ENCODE results near the gene C6.

Gene C6

GRCh38 chr5:41182666-41183065, 30.7 kb downstream of the C6 start:
- DNase-seq (ENCODE audit: low spot score) (no peak), ATAC-seq (ENCODE audit: low read depth) (no peak)
- Histone ChIP-seq H3K27ac (ENCODE audit: poor library complexity, severe bottlenecking) (no peak overlapping the region), H3K36me3 (ENCODE audit: low read depth) (no peaks in the 10 kb centered on the region), H3K27me3 (ENCODE audit: insufficient read depth, poor library complexity, severe bottlenecking) (no peaks in the 10 kb centered on the region), H3K9me3 (ENCODE audit: severe bottlenecking) (no peaks in the 10 kb centered on the region), H3K4me1 (ENCODE audit: insufficient read depth, poor library complexity, severe bottlenecking) (no peaks in the 10 kb centered on the region), H3K4me3 (ENCODE audit: severe bottlenecking) (no peak overlapping the region)
- no peak for TF ChIP-seq CTCF (IDR thresholded peaks at IDR 0.05; ENCODE audit: poor library complexity, severe bottlenecking)

- Histone ChIP-seq H3K4me1 (ENCODE audit: insufficient read depth, poor library complexity, severe bottlenecking) (no peaks in the 10 kb centered on the region), H3K9me3 (ENCODE audit: severe bottlenecking) (no peaks in the 10 kb centered on the region), H3K27ac (ENCODE audit: poor library complexity, severe bottlenecking) (no peak overlapping the region), H3K36me3 (ENCODE audit: low read depth) (no peaks in the 10 kb centered on the region), H3K4me3 (ENCODE audit: severe bottlenecking) (no peak overlapping the region), H3K27me3 (ENCODE audit: insufficient read depth, poor library complexity, severe bottlenecking) (no peaks in the 10 kb centered on the region)
- ATAC-seq (ENCODE audit: low read depth) (no peak), DNase-seq (ENCODE audit: low spot score) (no peak)
- TF ChIP-seq CTCF (IDR thresholded peaks at IDR 0.05; ENCODE audit: poor library complexity, severe bottlenecking) = no peak
Observed at GRCh38 chr5:41181691-41182564, 31.4 kb downstream of the C6 start.

GRCh38 chr5:41176952-41177351, 36.4 kb downstream of the C6 start:
- TF ChIP-seq CTCF (IDR thresholded peaks at IDR 0.05; ENCODE audit: poor library complexity, severe bottlenecking) = no peak
- Histone ChIP-seq H3K4me3 (ENCODE audit: severe bottlenecking) (no peak overlapping the region), H3K27ac (ENCODE audit: poor library complexity, severe bottlenecking) (no peak overlapping the region), H3K27me3 (ENCODE audit: insufficient read depth, poor library complexity, severe bottlenecking) (no peaks in the 10 kb centered on the region), H3K4me1 (ENCODE audit: insufficient read depth, poor library complexity, severe bottlenecking) (no peaks in the 10 kb centered on the region), H3K36me3 (ENCODE audit: low read depth) (no peaks in the 10 kb centered on the region), H3K9me3 (ENCODE audit: severe bottlenecking) (no peaks in the 10 kb centered on the region)
- ATAC-seq (ENCODE audit: low read depth) (no peak; the same call in 2 of the 3 replicates), DNase-seq (ENCODE audit: low spot score) (no peak)

DNA sequence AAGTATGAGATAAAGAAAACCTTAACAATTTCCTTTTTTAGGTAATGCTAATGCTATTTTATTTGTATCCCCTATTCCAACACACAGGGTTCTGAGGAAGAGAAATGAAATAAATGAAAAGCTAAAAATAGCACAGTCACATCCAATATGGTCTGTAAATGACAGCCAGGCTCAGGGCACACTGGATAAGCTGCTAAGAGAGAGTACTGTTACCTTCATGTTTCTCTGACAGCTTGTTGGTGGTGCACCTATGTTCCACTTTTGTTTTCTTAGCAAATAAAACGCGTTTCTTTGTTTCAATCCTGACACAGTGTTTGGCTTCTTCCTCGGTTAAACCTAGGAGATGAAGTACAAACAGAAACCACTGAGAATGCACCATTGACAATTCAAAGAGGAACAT, 41.3 kb downstream of the C6 start:
- H3K4me1 ChIP-seq (ENCODE audit: insufficient read depth, poor library complexity, severe bottlenecking) = no peaks in the 10 kb centered on the region
- H3K27ac ChIP-seq (ENCODE audit: poor library complexity, severe bottlenecking) = no peak overlapping the region
- no peak overlapping the region for H3K4me3 ChIP-seq (ENCODE audit: severe bottlenecking)
- H3K27me3 ChIP-seq (ENCODE audit: insufficient read depth, poor library complexity, severe bottlenecking) = no peaks in the 10 kb centered on the region
- TF ChIP-seq CTCF (IDR thresholded peaks at IDR 0.05; ENCODE audit: poor library complexity, severe bottlenecking) = no peak
- no peaks in the 10 kb centered on the region for H3K9me3 ChIP-seq (ENCODE audit: severe bottlenecking)
- DNase-seq (ENCODE audit: low spot score) = no peak
- ATAC-seq (ENCODE audit: low read depth) = no peak
- H3K36me3 ChIP-seq (ENCODE audit: low read depth) = no peaks in the 10 kb centered on the region

GRCh38 chr5:41161271-41161670, 52.1 kb downstream of the C6 start:
- no peak overlapping the region for H3K4me3 ChIP-seq (ENCODE audit: severe bottlenecking)
- peaks cover 4% of the 10 kb centered on the region for H3K27me3 ChIP-seq (ENCODE audit: insufficient read depth, poor library complexity, severe bottlenecking)
- TF ChIP-seq CTCF (IDR thresholded peaks at IDR 0.05; ENCODE audit: poor library complexity, severe bottlenecking) = no peak
- H3K9me3 ChIP-seq (ENCODE audit: severe bottlenecking) = no peaks in the 10 kb centered on the region
- no peaks in the 10 kb centered on the region for H3K4me1 ChIP-seq (ENCODE audit: insufficient read depth, poor library complexity, severe bottlenecking)
- H3K36me3 ChIP-seq (ENCODE audit: low read depth) = no peaks in the 10 kb centered on the region
- DNase-seq (ENCODE audit: low spot score) = no peak
- ATAC-seq (ENCODE audit: low read depth) = no peak
- H3K27ac ChIP-seq (ENCODE audit: poor library complexity, severe bottlenecking) = no peak overlapping the region
